Left forelimb (tissue), 1 donor: ENCODE data around the gene GOLGA6L22.
A peak's percentile ranks its signal among the peaks of the same experiment; 100 is the strongest.
"Not testable (repeated sequence)": the region's sequence is repeated elsewhere in the genome, so short reads cannot be mapped to it uniquely, and the experiment has no call there.

Source experiments
- DNase-seq: peaks from one replicate; pipeline ENCODE4 v3.0.0-alpha.2; 2018; ENCODE audit warnings: low spot score

GOLGA6L22 gene

GRCh38 chr15:22458603-22459002 lies at the start of gene GOLGA6L22:
GOLGA6L22 (plus strand) TSS chr15:22458903; CDS start chr15:22458994, 91 bp downstream.
- not testable (repeated sequence) for DNase-seq

GRCh38 chr15:22417288-22417687 lies 41.4 kb upstream of the GOLGA6L22 start:
- DNase-seq, result not testable (repeated sequence)

GRCh38 chr15:22417795-22418194 lies 40.9 kb upstream of the GOLGA6L22 start:
- not testable (repeated sequence) for DNase-seq

- not testable (repeated sequence) for DNase-seq
Observed at GRCh38 chr15:22418212-22418611, 40.5 kb upstream of the GOLGA6L22 start.

GRCh38 chr15:22418666-22419065 lies 40.0 kb upstream of the GOLGA6L22 start:
- not testable (repeated sequence) for DNase-seq

- DNase-seq, result not testable (repeated sequence)
Observed at GRCh38 chr15:22420340-22420739, 38.4 kb upstream of the GOLGA6L22 start.

GRCh38 chr15:22429426-22429825 lies 29.3 kb upstream of the GOLGA6L22 start:
- DNase-seq, result not testable (repeated sequence)

GRCh38 chr15:22431687-22432086 lies 27.0 kb upstream of the GOLGA6L22 start:
- not testable (repeated sequence) for DNase-seq

GRCh38 chr15:22494490-22495113 lies 35.9 kb downstream of the GOLGA6L22 start:
- DNase-seq, result peak; percentile 73

GRCh38 chr15:22497200-22497599 lies 38.5 kb downstream of the GOLGA6L22 start:
- not testable (repeated sequence) for DNase-seq

GRCh38 chr15:22498220-22498925 lies 39.7 kb downstream of the GOLGA6L22 start:
- not testable (repeated sequence) for DNase-seq

GRCh38 chr15:22502272-22502671 lies 43.6 kb downstream of the GOLGA6L22 start:
- not testable (repeated sequence) for DNase-seq

- DNase-seq, result not testable (repeated sequence)
Observed at GRCh38 chr15:22506959-22507358, 48.3 kb downstream of the GOLGA6L22 start.

GRCh38 chr15:22516140-22516539 lies 57.4 kb downstream of the GOLGA6L22 start:
- not testable (repeated sequence) for DNase-seq
